ENCODE measurements around the gene SUGP2.
"Not testable (repeated sequence)": the region's sequence is repeated elsewhere in the genome, so short reads cannot be mapped to it uniquely, and the experiment has no call there.

SUGP2 gene

GRCh38 chr19:18955042-18955441 lies 78.3 kb downstream of the SUGP2 start:
- no peak overlapping the region for H3K4me3 ChIP-seq
- TF ChIP-seq CTCF (IDR thresholded peaks at IDR 0.05): no peak
- DNase-seq (ENCODE audit: low spot score): no peak
- H3K27ac ChIP-seq: no peak overlapping the region

- Histone ChIP-seq H3K27ac (no peak overlapping the region), H3K4me3 (no peak overlapping the region)
- TF ChIP-seq CTCF (IDR thresholded peaks at IDR 0.05): no peak
- DNase-seq (ENCODE audit: low spot score): no peak
Observed at GRCh38 chr19:18954094-18954493, 79.2 kb downstream of the SUGP2 start.

- H3K4me3 ChIP-seq; DNase-seq (ENCODE audit: low spot score); H3K27ac ChIP-seq: not testable (repeated sequence)
Observed at GRCh38 chr19:18952364-18953003, 80.8 kb downstream of the SUGP2 start.

- Histone ChIP-seq H3K4me3 (no peak overlapping the region), H3K27ac (no peak overlapping the region)
- DNase-seq (ENCODE audit: low spot score): no peak
- TF ChIP-seq CTCF (IDR thresholded peaks at IDR 0.05): no peak
Observed at GRCh38 chr19:18951721-18952281, 81.5 kb downstream of the SUGP2 start.

- TF ChIP-seq CTCF (IDR thresholded peaks at IDR 0.05): no peak
- Histone ChIP-seq H3K27ac (no peak overlapping the region), H3K4me3 (no peak overlapping the region)
- no peak for DNase-seq (ENCODE audit: low spot score)
Observed at GRCh38 chr19:18949858-18950257, 83.5 kb downstream of the SUGP2 start.

GRCh38 chr19:18948976-18949356 lies 84.4 kb downstream of the SUGP2 start:
- no peak for TF ChIP-seq CTCF (IDR thresholded peaks at IDR 0.05)
- H3K4me3 ChIP-seq: no peak overlapping the region
- no peak overlapping the region for H3K27ac ChIP-seq
- no peak for DNase-seq (ENCODE audit: low spot score)

GRCh38 chr19:18948075-18948975 lies 85.0 kb downstream of the SUGP2 start:
- DNase-seq (ENCODE audit: low spot score): no peak
- Histone ChIP-seq H3K27ac (no peak overlapping the region), H3K4me3 (no peak overlapping the region)
- TF ChIP-seq CTCF (IDR thresholded peaks at IDR 0.05): no peak

Data from coronary artery (tissue), 2 donors.